Prostate gland (tissue), 2 donors: ENCODE data around the gene SPAG6.

ENCODE experiments used
- CTCF ChIP-seq, 4 experiments: fragments of 200-600 bp in 2 of 4; fragments of 450-650 bp in 2 of 4; sonication (generic) in 2 of 4; IDR thresholded peaks; 1 replicate in 3 of 4; 2 replicates in 1 of 4; pipeline ENCODE4 v1.5.1; 2016 to 2019; ENCODE audit warnings: antibody characterized with exemption in 4 of 4, mild to moderate bottlenecking in 2 of 4, moderate library complexity in 2 of 4
- POLR2AphosphoS5 ChIP-seq: sonication (generic); formaldehyde crosslinking; IDR thresholded peaks from one replicate; pipeline ENCODE4 v1.6.1; 2017; ENCODE audit warnings: antibody characterized with exemption

DNA sequence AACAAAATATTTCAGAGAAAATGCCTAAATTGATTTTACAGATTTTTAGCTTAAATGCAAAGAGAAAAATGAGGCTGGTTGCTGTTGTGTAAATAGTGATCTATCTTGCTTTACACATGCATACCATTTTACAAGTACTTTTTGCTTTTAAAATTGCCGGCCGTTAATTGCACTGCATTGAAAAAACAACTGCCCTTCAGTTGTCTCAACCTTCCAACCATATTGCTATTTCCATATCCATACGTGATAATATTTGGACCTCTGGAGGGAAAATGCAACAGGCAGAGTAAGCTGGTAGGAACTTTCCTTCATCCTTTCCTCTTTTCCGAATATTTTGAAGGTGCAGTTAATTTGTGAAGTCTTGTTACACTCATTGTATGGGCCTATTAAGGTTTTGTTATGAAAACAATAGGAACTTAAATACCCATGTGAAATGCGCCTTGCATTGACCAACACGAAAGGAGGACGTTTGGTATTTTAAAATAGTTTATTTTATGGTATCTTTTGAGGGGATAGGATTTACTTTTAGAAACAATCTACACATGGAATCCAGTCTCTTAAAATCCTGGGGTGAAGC lies 13.1 kb upstream of the SPAG6 start:
- TF ChIP-seq POLR2AphosphoS5 (no peak), CTCF (IDR thresholded peaks at IDR 0.05) (no peak)
